ENCODE data around the gene BICDL1. TPM values are rescaled to one million over a fixed set of nuclear protein-coding genes. Genes with fewer than 3 reads are reported as not detected.

BICDL1 gene
- total RNA-seq, 4 donors from 2014 or later: 9.1 to 17.3 (median 12.0) TPM

GRCh38 chr12:120090206-120090605 lies 101.2 kb downstream of the BICDL1 start:
- peak in 1 of 3 donors; percentile 25 for DNase-seq
- H3K4me3 ChIP-seq: no peak overlapping the region
- no peaks in the 10 kb centered on the region for H3K9me3 ChIP-seq
- H3K27ac ChIP-seq: no peak overlapping the region
- H3K27me3 ChIP-seq: no peaks in the 10 kb centered on the region
- TF ChIP-seq CTCF (IDR thresholded peaks at IDR 0.05) (no peak), POLR2A (IDR thresholded peaks at IDR 0.05) (no peak)
- H3K4me1 ChIP-seq: peaks cover 0 to 14% (median 4%) of the 10 kb centered on the region in 4 donors
- peaks cover 0 to 22% (median 0%) of the 10 kb centered on the region in 3 donors for H3K36me3 ChIP-seq

GRCh38 chr12:120090626-120091295 lies 101.7 kb downstream of the BICDL1 start:
- H3K9me3 ChIP-seq: no peaks in the 10 kb centered on the region
- H3K4me1 ChIP-seq: peaks cover 0 to 14% (median 4%) of the 10 kb centered on the region in 4 donors
- DNase-seq: peak in 1 of 3 donors; percentile 46
- TF ChIP-seq CTCF (IDR thresholded peaks at IDR 0.05) (no peak), POLR2A (IDR thresholded peaks at IDR 0.05) (no peak)
- peaks cover 0 to 28% (median 0%) of the 10 kb centered on the region in 3 donors for H3K36me3 ChIP-seq
- no peak overlapping the region for H3K27ac ChIP-seq
- no peak overlapping the region for H3K4me3 ChIP-seq
- no peaks in the 10 kb centered on the region for H3K27me3 ChIP-seq

- no peak overlapping the region for H3K4me3 ChIP-seq
- no peak overlapping the region for H3K27ac ChIP-seq
- peak in 1 of 3 donors; percentile 42 for DNase-seq
- no peaks in the 10 kb centered on the region for H3K9me3 ChIP-seq
- TF ChIP-seq POLR2A (IDR thresholded peaks at IDR 0.05): no peak
- TF ChIP-seq CTCF (IDR thresholded peaks at IDR 0.05): no peak
- no peaks in the 10 kb centered on the region for H3K27me3 ChIP-seq
- H3K4me1 ChIP-seq: peaks cover 0 to 11% (median 4%) of the 10 kb centered on the region in 4 donors
- peaks cover 0 to 35% (median 0%) of the 10 kb centered on the region in 3 donors for H3K36me3 ChIP-seq
Measured at GRCh38 chr12:120091371-120092090, 102.5 kb downstream of the BICDL1 start.

GRCh38 chr12:120092551-120093335 lies 103.7 kb downstream of the BICDL1 start:
- Histone ChIP-seq H3K4me1 (peaks cover 0 to 3% (median 1%) of the 10 kb centered on the region in 4 donors), H3K36me3 (peaks cover 0 to 48% (median 0%) of the 10 kb centered on the region in 3 donors), H3K9me3 (no peaks in the 10 kb centered on the region), H3K27ac (no peak overlapping the region), H3K4me3 (no peak overlapping the region), H3K27me3 (no peaks in the 10 kb centered on the region)
- TF ChIP-seq CTCF (IDR thresholded peaks at IDR 0.05) (no peak), POLR2A (IDR thresholded peaks at IDR 0.05) (no peak)
- DNase-seq: no peak

GRCh38 chr12:120093336-120093591 lies 104.2 kb downstream of the BICDL1 start:
- no peak overlapping the region for H3K4me3 ChIP-seq
- peaks cover 0 to 52% (median 0%) of the 10 kb centered on the region in 3 donors for H3K36me3 ChIP-seq
- no peaks in the 10 kb centered on the region for H3K27me3 ChIP-seq
- no peaks in the 10 kb centered on the region for H3K4me1 ChIP-seq
- no peak for TF ChIP-seq CTCF (IDR thresholded peaks at IDR 0.05)
- TF ChIP-seq POLR2A (IDR thresholded peaks at IDR 0.05): no peak
- H3K9me3 ChIP-seq: no peaks in the 10 kb centered on the region
- DNase-seq: no peak
- H3K27ac ChIP-seq: no peak overlapping the region
